Hepatocyte (in vitro differentiated cells): ENCODE measurements around the gene MGAT5B.

ENCODE experiments used
- EZH2 ChIP-seq: fragments of 200-600 bp; sonication (generic); IDR thresholded peaks from 2 replicates; pipeline ENCODE4 v1.6.1; 2016; ENCODE audit warnings: antibody characterized with exemption, mild to moderate bottlenecking, borderline replicate concordance
- TF ChIP-seq, protein P1 (sequence below): fragments of 200-600 bp; sonication (generic); IDR thresholded peaks from 2 replicates; pipeline ENCODE4 v1.5.1; 2016; ENCODE audit warnings: antibody characterized with exemption, mild to moderate bottlenecking; ENCODE audit not compliant: poor library complexity

DNA sequence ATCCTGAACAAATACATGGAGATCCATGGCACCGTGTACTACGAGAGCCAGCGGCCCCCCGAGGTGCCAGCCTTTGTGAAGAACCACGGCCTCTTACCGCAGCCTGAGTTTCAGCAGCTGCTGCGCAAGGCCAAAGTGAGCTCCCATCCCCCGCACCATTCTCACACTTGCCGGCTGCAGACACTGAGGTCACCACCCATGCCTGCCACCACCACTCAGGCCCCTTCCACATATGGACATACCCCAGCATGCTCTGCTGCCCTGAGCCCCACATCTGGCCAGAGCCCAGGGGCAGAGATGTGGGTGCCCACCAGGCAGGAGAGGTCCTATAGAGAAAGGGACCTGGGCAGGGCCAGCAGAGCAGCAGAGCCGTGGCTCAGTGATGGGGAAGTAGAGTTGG lies 69.8 kb downstream of the MGAT5B start:
- TF ChIP-seq EZH2, result no peak
- TF ChIP-seq, protein P1, sequence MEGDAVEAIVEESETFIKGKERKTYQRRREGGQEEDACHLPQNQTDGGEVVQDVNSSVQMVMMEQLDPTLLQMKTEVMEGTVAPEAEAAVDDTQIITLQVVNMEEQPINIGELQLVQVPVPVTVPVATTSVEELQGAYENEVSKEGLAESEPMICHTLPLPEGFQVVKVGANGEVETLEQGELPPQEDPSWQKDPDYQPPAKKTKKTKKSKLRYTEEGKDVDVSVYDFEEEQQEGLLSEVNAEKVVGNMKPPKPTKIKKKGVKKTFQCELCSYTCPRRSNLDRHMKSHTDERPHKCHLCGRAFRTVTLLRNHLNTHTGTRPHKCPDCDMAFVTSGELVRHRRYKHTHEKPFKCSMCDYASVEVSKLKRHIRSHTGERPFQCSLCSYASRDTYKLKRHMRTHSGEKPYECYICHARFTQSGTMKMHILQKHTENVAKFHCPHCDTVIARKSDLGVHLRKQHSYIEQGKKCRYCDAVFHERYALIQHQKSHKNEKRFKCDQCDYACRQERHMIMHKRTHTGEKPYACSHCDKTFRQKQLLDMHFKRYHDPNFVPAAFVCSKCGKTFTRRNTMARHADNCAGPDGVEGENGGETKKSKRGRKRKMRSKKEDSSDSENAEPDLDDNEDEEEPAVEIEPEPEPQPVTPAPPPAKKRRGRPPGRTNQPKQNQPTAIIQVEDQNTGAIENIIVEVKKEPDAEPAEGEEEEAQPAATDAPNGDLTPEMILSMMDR, result no peak
